Fibroblast of the aortic adventitia (primary cell): ENCODE results near the gene TACC2. TPM values are rescaled to one million over a fixed set of nuclear protein-coding genes. Genes with fewer than 3 reads are reported as not detected.

Experiments used
- DNase-seq: peaks from one replicate; pipeline ENCODE4 v3.0.0-alpha.2; 2010; ENCODE audit warnings: low read depth
- H3K4me3 ChIP-seq: 2 replicates; pipeline ENCODE4 v1.5.1; 2011; ENCODE audit warnings: low read depth, mild to moderate bottlenecking, control low read depth, low read length, moderate library complexity
- CTCF ChIP-seq: IDR thresholded peaks from 2 replicates; pipeline ENCODE4 v1.5.1; 2011; ENCODE audit warnings: mild to moderate bottlenecking, low read length, control low read depth, inconsistent platforms; ENCODE audit not compliant: insufficient read depth
- total RNA-seq: library from RNA; depleted of rRNA; stranded (reverse); fragments of >200 nt; gene quantifications from 2 replicates; pipeline ENCODE4 v1.2.3, GENCODE V29; 2012; ENCODE audit warnings: low replicate concordance

TACC2 gene
- total RNA-seq = 9.2 and 15.3 TPM in 2 replicates

- no peak within 1 kb of the TSS for H3K4me3 ChIP-seq
- no peak for DNase-seq
- TF ChIP-seq CTCF = no peak
These were observed at the start of gene TACC2 for GRCh38 chr10:121988361-121989324. TSS of gene TACC2 (plus strand) at chr10:121989163. CDS start at chr10:122021982, 32,819 bp downstream.

- no peak for DNase-seq
- no peak overlapping the region for H3K4me3 ChIP-seq
- TF ChIP-seq CTCF = no peak
These were observed 47.4 kb upstream of the TACC2 start for GRCh38 chr10:121941532-121941931.

GRCh38 chr10:121942749-121943416, 46.1 kb upstream of the TACC2 start:
- no peak for TF ChIP-seq CTCF
- DNase-seq = peak; percentile 97
- H3K4me3 ChIP-seq = no peak overlapping the region

DNA sequence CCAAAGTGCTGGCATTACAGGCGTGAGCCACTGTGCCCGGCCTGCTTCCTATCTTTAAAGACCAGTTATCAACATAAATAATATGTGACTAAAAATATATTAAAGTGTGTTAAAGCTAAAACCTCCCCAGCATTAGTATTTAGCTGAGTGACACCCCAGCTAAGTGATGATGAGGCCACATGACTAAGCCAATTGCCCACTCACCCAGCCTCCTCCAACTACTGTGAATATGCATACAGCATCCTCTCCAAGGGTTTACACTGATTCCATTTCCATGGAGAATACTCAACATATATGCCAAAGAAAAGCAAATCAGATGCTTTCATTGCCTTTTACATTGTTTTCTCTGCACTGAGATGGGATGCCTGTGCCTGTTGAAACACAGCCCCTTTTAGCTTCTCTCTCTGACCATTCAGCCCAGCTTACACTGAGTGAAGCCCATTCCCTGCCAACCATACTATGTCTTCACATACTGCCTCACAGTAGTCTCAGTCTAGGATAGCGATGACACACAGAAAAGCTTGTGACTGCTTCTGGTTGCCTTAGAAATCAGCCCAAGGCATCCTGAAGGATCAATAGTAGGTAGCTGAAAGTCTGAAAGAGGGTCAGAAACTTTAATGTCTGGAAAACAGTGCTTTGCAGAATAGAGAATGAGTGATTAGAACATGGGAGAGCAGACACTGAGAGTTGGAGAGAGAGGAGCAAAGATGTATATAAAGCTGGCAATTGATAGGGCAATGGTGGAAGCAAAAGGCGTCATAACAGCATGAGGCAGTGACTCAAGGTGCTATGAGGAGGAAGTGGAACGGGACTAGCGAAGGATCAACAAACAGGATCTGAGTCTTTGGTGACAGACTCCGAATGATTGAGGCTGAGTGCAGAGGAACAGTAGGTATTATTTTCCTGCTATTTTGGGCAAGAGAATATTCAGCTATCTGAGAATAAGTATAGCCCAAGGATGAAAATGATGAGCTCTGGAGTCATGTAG, 41.3 kb upstream of the TACC2 start:
- H3K4me3 ChIP-seq = no peak overlapping the region
- DNase-seq = no peak
- no peak for TF ChIP-seq CTCF

DNA sequence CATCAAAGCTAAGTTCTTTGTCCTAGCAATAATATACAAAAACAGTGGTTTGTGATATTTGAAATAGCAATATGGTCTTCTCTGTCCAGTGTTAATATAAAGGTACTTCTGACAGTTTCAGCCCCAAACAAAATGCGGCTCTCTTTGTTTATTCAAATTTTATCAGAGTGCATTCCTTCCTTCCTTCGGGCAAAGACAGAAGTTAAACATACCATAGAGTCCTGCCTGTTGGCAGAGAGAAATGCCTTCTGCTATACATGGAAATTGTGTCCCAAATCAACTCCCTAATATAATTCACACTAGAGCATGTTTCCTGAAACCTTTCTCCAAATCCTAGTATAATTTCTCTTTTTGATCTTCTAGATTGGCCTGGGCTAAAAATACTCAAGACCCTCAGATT, 39.9 kb upstream of the TACC2 start:
- DNase-seq = no peak
- H3K4me3 ChIP-seq = no peak overlapping the region
- no peak for TF ChIP-seq CTCF

DNA sequence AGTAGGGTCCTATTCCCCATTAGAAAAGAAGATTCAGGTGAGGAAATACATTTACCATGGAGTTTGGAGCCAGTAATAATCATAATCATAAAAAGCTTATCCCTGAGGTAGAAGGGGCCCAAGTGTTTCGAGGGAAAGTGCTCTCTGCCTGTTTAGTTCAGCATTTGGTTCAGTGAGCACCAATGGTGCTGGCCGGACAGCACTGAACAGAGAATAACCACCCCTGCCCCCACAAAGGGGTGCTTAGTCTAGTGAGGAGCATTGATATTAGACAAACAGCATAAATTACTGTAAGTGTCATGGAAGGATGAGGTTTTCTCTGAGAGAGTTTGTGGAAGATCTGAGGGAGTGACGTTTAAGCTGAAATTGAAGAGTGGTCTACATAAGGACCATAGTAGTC, 39.5 kb upstream of the TACC2 start:
- no peak for TF ChIP-seq CTCF
- H3K4me3 ChIP-seq = no peak overlapping the region
- DNase-seq = no peak
